HG03103 (cell line): ENCODE measurements around the gene ARHGAP22.

Experiments used
- ATAC-seq: cut with Tn5 transposase; IDR thresholded peaks from one replicate; pipeline ENCODE4 v1.9.1; 2021; ENCODE audit warnings: low read depth; ENCODE audit not compliant: unreplicated experiment

ARHGAP22 gene

DNA sequence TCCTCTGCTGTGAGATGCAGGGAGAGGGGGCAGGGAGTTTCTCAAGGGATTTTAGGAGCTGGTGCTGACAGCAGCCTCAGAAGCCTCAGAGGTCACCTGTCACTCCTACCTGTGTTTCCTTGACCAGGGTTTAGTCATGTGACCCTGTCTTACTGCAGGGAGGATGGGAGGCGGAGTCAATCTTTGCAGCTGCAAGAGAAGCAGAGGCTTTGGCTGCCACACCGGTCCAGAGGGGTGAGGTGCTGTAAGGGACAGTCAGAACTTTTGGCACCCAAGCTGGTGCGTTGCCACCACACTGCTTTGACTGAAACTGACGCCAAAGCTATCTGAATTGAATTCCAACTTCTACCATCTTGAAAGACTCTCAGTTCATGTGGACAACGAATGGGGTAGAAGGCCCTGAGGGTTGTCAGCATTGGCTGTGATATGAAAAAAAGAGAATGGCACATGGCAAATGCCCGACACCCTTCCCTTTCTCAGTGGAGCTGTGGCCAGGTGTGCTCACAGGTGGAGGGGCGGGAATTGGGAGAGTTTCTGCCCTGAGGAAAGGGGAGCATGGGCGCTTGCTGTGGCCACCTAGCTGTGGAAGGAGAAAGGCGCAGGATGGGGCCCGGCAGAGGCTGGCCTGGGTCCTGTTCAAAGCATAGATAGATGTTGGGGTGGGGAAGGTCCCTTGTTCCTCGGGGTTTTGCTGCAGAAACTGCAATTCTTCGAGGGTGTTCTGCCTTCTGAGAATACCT lies 69.3 kb downstream of the ARHGAP22 start:
- ATAC-seq: no peak

DNA sequence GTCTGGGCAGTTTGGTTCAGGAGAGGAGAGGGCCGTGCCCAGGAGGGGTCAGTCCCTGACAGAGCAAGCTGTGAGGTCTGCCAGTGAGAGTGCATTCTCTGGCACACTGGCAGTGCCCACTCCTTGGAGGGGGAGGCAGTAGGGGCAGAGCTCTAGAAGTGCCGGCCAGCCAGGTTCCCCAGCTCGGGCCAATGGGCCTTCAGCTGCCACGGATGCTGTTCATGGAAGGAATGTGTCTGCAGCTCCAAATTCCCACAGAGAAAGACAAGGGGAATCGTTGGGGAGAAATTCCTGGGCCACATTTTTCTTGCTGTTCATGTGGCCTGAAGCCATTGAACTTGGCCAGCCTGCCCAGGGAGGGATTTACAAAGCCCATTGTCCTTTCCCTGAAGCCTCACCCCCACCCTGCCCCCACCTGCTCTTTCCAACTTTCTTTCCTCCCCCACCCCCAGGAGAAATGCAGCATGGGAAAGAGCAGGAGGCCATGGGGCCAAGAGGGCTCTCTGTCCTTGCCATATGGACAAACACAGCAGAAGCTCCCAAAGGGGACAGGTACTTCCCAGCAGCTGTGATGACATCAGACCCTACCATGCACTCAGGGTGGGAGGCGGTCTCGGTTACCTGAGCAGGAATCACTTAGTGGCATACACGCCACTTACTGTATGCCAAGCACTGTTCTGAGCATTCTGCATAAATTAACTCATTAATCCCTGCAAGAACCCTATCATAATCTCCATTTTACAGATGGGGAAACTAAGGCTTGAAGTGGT lies 70.7 kb downstream of the ARHGAP22 start:
- no peak for ATAC-seq

GRCh38 chr10:48533540-48533939 lies 71.3 kb downstream of the ARHGAP22 start:
- ATAC-seq: no peak

DNA sequence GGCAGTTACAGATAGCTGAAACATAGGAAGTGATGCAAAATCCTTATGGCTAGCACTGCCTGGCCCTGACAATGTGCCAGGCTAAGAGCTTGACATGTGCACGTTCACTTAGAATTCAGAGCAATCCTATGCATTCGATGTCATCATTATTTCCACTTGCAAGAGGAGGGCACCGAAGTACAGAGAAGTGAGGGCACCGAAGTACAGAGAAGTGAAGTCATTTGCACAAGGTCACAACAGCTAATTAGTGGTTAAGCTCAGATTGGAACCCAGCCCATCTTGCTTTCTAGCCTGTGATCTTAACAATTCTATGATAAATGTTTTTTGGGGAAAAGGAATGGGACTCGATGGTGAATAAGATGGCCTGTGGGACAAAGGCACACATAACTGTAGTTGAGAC lies 73.4 kb downstream of the ARHGAP22 start:
- ATAC-seq: no peak

DNA sequence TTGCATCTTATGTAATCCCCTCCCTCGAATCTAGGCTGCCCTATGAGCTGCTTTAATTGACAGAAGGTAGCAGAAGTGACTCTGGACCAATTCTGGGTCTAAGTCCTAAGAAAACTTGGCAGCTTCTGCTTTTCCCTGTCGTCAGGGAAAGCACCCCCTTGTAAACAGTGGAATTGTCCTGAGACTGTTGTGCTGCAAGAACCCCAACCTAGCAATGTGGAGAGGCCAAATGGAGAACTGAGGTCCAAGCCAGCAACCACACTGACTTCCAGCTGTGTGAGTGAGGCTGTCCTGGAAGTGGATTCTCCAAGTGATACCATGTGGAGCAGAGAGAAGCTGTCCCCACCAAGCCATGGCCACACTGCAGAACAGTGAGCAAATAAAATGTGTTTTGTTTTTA lies 75.5 kb downstream of the ARHGAP22 start:
- no peak for ATAC-seq

GRCh38 chr10:48527756-48528155 lies 77.1 kb downstream of the ARHGAP22 start:
- no peak for ATAC-seq

- no peak for ATAC-seq
Observed at GRCh38 chr10:48526846-48527505, 77.9 kb downstream of the ARHGAP22 start.

DNA sequence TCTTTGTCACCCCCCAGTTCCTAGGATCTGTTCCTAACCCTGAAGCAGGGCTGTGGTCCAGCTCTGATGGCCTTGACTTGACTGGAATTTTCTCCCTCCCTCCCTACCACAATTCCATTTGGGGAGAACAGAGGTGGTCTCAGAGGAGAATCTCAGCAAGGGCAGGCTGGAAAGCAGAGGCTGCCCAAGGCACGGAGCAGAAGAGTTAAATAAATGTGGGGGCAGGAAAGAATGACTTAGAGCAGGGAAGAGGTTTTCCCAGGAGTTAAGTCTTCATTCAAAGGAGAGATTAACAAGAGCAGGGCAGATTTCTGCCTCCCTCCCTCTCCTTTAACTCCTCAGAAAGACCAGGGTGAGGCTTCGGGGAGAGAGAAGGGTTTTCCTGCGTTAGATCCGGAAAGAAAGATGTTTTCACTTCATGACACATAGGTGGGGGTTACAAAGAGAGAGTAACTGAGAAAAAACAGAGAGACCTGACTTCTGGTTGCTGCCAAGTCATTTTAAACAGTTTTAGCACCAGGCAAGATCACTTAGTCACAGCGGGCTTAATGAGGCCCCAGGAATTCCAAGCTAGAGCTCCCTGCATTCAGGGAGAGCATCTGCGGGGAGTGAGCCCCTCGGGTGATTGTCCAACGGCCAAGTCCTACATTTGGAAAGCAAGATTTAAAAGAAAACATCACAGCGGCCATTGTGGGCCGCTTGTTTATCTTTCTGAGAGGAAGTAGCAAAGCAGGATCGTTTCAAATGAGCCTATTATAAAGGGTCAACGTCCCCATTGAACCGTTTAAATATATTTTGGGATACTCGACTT lies 78.7 kb downstream of the ARHGAP22 start:
- ATAC-seq: no peak

DNA sequence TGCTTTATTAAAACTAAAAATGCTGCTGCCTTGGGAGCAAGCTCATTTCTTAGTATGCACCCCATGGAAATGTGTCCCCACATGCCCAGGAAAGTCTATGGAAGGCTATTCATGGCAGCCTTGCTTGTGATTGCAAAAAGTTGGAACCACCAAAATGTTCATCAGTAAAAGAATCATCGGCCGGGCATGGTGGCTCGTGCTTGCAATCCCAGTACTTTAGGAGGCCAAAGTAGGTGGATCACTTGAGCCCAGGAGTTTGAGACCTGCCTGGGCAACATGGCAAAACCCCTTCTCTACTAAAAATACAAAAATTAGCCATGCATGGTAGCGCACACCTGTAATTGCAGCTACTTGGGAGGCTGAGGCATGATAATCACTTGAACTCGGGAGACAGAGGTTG lies 79.8 kb downstream of the ARHGAP22 start:
- ATAC-seq: no peak

DNA sequence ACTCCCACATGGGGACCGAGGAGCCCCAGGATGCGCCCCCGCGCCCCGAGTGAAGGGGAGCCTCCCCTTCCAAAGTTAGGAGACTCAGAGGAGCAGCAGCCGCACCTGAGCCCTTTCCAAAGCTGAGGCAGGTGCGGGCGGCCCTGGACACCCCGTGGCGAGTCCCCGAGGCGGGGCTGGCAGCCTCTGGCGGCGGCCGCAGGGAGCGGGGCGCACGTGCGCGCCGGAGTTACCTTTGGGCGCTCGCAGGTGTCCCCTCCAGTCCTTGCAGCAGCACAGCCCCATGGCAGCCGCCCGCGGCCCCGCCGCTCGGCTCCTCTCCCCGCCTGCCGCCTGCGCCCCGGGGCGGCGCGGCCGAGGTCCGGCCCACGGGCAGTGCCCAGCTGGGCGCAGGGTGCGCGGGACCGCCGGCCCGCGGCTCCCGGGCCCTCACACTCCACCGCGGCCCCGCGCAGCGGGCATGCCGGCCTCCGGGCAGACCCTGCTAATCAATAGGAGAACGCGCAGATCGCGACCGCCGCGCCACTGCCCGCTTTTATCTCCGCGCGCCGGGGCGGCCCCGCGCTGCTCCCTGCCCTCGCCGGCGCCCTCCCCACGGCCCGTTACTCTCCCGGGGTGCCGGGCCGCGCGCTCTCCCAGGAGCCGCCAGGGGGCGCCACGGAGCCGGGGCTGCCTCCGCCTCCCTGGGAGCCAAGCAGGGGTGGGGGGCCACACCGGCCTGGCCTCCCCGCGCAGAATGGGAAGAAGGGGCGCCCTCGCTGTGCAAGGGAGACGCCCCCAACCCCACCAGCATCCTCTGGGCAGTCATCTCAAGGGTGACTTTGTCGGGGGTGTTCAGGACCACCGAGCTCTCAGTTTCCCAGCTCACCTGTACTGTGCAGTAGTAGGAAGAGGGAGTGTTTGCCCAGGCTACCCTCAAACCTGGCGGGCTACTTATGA lies 80.8 kb downstream of the ARHGAP22 start:
- ATAC-seq: no peak

GRCh38 chr10:48523212-48523819 lies 81.6 kb downstream of the ARHGAP22 start:
- ATAC-seq: no peak

GRCh38 chr10:48522011-48522765 lies 82.7 kb downstream of the ARHGAP22 start:
- ATAC-seq: no peak

DNA sequence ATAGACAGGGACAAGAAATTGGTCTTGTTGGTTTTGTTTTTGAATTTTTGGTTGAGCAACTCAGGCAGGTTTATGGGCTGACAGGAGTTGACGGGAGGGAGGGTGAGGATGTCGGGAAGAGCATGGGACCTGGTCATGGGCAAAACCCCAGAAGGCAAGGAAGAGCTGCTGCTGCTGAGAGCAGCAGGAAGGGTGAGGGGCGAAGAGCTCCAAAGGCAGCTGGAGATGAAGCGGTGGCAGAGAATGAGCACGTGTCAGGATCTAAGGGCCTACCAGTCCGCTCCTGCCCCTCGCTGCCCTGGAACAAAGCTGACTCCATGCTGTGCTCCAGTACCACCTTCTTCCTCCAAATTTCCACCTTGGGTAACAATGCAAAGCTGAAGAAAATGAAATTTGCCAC lies 84.3 kb downstream of the ARHGAP22 start:
- no peak for ATAC-seq

GRCh38 chr10:48520184-48520506 lies 84.7 kb downstream of the ARHGAP22 start:
- ATAC-seq: no peak

GRCh38 chr10:48519481-48520183 lies 85.2 kb downstream of the ARHGAP22 start:
- no peak for ATAC-seq

DNA sequence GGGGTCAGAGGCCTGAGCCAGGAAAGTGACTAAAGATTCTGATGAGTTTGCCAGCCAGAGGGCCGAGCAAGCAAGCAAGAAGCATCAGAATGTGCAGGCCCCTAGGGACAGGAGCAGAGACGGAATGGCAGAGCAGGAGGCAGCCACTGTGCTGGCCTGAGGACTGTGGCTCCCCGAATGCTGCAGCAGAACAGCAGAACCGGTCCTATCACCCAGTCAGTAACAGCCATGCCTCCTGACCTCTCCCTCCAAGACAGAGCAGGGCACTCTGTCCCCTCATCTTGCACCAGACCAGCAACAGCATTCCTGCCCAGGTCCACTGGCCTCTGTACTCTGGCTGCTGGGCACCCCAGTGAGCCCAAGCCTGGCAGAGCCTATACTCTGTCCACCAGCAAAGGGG lies 85.9 kb downstream of the ARHGAP22 start:
- ATAC-seq: no peak

DNA sequence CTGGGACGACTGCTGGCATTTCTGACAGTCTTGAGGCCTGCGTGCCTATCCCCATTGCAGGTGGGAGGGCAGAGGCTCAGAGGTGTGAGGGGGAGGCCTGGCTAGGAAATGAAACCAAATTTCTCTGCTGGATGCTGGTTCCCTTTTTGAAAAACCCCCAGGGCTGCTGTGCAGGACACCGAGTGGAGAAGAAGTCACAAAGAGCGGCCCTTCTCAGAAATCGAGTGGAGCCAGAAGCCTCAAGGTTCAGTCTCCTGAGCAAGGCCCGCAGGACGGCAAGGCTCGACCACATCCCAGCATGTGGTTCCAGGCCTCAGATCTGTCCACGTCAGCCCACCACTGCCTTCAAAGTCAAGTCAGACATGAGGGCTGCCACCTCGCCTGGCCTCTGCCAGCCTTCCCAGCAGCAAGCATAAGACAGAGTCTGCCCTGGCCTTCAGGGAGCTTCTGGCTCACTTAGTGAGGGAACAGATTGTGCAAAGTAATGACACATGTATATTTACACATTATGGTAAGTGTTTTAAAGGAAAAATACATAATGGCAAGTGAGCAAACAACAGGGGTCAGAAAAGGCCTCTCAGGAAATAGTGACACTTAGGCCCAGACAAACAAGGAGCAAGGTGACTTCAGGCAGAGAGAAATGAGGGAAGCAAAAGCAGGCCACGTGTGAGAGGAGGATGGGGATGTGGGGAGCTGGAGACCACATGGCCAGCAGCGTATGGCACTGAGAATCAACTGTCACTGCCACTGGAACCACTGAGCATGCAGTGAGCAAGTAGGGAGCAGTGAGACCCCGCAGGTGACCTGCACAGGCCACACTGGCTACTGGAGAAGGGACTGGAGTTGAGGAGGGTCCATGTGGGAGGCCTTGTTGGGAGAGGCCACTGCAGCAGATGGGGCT lies 86.7 kb downstream of the ARHGAP22 start:
- ATAC-seq: no peak
